HG03558 (cell line): Measurements from ENCODE around the gene PLCH2.

ENCODE experiments used
- ATAC-seq: cut with Tn5 transposase; IDR thresholded peaks from one replicate; pipeline ENCODE4 v1.9.1; 2021; ENCODE audit warnings: moderate number of reproducible peaks; ENCODE audit not compliant: unreplicated experiment; ENCODE audit errors: extremely low read depth

The PLCH2 gene

DNA sequence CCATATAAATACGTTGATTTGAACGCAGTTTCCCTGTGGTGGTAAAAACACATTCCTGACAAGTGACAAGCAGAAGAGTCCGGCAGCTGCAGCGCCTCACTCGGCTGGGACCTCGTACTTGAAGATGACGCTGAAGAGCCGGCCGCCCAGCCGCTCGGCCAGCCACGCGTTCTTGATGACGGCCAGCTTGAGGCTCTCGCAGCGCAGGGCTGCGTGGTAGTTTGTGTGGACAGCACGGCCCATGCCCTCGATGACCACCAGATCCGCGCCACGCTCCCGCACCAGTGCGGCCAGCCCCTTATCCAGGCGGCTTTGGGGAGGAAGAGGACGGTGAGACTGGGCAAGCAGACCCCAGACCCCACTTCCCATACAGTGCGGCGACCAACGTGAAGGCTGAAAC is 32.7 kb downstream of the PLCH2 start:
- ATAC-seq: no peak

DNA sequence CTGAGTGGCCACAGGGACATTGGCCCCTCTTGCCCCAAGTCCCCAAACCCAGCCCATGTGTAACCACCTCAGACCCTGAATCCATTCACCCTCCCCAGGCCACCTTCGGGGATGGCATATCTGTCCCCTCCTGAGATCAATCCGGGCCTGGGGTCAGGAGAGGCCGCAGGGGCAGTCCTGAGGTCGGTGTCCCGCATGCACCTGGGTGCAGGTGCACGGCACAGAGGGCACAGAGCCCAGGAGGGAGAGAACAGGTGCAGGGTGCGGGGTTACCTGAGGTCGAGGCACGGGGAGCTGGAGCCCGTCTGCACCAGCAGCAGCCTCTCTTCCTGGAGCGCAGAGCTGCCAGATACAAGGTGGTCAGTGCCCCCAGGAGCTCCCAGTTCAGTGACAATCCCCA is 33.5 kb downstream of the PLCH2 start:
- no peak for ATAC-seq

DNA sequence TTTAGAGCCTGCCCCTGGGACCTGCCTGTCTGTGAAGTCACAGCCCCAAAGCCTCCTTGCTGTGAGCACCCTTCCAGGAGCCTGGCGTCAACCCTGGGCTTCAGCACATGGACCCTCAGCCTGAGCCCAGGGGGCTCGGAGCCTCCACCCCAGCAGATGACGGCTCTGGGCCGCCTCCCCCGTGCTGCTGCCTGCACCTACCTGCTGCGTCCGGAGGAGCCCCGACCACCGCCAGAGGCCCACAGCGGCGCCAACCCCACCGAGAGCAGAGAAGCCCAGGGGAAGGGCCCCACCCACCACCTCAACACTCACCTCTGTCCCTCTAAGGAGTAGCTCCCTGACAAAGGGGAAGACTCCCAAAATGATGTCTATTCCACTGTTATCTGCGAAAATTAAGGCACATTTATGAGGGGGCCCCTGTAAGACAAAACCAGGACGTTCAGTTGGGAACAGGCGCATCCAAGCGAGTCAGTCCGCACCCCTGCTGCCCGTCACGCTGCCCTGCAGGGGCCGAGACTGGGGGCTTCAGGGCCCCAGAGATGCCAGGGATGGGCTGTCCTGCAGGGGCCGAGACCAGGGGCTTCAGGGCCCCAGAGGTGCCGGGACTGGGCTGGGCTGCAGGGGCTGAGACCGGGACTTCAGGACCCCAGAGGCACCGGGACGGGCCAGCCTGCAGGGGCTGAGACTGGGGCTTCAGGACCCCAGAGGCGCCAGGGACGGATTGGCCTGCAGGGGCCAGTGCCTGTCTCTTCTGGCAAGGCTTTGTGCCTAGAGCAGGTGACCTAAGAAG is 34.5 kb downstream of the PLCH2 start:
- no peak for ATAC-seq

DNA sequence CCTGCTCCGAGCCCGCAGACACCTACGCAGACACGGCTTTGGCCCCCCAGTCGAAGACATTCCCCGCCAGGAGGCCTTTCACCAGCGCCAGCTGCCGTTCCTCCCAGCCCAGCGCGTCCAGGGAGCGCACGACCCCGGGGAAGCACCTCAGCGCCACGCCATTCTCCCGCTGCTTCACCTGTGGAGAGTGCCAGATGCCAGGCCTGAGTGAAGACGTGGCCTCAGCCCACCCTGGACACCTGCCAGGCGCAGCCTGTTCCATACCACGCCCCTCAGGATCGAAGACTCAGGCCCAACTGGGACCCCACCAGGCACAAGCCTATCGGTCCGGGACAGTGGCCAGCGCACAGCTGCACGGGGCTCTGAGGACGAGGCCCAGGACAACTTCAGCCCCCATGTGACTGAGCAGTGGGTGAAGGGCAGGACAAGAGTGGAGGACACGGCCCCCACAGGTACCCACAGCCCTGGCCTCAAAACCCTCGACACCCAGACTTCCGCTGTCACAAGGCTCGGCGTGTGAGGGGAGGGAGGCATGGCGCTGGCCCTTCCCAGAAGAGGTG is 36.9 kb downstream of the PLCH2 start:
- no peak for ATAC-seq

DNA sequence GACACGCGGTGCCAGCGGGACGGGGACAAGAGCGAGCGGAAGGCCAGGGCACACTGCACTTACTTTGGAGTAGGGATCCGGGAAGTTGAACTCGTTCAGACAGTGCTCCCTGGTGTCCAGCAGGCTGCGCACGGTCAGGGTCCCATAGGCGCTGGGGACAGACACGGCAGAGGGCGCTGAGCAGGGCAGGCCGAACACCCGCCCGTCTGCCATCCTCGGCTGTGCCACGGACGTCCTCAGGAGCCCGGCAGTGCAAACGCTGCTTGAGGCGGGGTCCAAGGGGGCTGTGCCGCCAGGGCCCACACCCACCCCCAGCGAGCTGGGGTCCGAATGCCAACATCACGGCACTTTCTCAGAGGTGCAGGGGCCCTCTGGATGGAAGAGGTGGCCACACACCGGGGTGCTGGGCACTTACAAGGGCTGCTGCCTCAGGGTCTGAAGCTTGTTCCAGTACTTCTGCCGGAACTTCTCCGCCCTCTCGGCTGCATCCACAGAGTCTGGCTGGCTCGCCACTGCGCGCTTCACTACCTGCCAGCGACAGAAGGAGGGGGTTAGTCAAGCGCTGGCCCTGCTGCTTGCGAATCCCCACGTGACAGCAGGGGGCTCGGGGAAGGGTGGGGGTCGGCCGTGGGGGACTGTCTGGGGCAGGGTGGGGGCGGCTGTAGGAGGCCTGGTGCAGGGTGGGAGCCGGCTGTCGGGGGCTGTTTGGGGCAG is 38.0 kb downstream of the PLCH2 start:
- ATAC-seq: no peak

DNA sequence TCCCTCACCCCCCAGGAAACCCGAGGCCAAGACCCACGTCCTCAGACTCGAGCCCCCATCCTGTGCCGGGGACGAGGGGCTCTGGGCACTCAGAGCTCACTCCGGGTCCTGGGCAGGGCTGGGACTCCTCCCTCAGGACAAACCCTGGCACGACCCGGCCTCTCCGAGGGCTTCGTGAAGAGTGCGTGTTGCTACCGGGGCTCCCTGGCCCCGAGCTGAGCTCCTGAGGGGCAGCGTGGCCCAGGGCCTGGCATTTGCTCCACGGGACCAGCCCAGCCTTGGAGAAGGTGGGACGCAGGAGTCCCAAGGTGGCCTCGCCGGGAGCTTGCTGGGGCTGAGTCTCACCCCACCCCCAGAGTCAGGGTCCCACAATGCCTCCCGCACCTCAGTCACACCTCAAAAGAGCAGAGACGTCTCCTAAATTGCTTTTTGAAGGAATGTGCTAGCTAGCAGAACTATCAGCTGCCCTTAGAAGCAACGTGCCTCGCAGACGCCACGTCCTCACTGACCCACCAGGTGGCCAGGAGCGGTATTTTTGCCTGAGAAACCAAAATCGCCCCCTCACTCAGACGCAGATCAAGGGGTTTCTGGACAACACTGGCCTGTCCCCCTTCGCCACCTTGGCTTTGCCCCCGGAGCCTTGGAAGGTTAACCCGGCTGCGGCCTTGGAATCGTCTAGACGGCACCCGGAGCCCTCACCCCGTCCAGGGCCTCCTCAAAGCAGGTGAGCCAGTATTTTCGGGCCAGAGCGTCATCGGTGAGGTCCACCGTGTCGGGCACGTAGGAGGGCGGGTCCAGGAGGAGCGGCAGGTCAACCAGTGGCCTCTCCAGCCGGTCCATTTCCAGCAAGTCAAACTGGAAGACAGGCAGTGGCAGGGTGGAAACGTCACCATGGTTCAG is 39.0 kb downstream of the PLCH2 start:
- no peak for ATAC-seq

DNA sequence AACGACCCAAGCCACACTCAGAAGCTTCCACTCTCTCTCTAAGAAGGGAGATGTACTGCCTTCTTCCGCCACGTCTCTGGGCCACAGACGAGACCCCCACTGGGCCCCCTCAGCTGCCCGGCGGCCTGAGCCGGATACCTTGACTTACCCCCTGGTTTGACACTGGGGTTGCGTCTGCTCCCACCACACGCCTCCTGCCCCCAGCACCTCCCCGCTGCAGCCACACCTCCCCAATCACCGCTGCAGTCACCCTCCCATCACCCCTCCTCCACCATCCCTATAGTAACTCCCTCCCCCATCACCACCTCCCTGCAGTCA is 39.6 kb downstream of the PLCH2 start:
- no peak for ATAC-seq

DNA sequence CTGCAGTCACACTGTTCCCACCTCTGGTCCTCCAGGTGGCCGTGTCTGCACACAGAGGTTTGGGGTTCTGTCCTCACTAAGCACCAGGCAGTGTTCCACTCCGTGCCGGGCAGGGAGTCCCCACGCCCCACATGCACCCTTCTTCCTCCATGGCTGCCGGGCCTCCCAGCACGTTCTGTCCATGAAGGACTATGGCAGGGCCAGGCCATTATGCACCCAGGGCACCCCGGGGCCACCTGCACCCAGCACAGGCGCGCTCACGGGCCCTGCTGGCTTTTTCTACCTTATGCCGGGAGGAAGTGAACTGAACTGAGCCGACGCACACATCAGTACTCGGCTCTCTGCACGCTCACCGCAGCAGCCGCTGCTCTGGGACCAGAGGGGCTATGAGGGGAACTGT is 40.0 kb downstream of the PLCH2 start:
- ATAC-seq: no peak

DNA sequence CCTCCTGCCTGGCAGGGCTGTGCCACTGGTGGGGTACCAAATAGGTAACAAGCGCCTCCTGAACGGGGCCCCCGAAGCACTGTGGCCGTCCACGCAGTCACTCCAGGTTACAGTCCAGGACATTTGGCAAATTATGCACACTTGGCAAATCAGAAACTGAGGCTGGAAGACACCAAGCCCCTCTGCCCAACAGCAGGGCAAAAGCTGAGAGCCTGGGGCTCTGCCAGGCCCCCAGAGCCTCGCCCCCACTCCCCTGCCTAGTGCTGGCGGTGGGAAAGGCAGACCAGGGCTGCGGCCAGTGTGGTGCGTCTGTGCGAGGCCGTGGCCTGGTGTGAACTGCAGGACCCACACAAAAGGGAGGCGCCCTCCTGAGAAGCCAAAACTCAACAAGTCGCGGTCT is 40.9 kb downstream of the PLCH2 start:
- ATAC-seq: no peak

DNA sequence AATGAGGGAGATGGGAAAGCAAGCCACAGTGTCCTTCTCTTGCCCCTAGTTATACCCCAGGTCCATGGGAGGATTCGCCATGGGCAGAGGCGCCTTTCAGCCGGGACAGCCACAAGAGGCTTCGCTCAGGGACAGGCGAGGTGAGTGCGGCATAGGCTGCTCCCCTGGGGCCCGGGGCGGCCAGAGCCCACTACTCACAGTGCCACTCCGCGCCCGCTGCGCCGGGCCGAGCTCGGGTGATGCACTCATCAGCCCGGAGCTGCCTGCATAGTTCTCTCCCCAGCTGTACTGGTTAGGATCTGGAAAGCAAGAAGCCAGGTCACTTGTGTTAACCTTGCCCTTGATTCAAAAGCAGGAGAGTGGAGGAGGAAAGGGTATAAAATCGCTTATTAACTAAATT is 41.9 kb downstream of the PLCH2 start:
- no peak for ATAC-seq

DNA sequence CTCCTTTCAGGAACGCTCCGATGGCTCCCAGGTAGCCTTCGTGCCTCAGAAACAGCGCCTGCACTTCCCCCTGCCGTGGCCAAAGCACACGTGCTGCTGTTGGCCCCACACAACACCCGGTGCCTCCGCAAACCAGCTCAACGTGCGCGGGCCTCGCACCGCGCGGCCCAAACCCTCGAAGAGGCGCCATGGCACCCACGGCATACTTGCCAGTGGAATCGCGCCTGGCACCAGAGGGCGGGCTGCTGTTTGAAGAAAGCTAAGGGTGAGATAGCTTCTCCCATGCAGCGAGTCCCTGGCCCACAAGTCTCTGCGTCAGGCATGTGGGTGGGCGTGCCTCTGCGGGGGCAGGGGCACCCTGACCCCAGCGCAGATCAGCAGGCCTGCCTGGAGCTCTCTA is 42.4 kb downstream of the PLCH2 start:
- ATAC-seq: no peak

DNA sequence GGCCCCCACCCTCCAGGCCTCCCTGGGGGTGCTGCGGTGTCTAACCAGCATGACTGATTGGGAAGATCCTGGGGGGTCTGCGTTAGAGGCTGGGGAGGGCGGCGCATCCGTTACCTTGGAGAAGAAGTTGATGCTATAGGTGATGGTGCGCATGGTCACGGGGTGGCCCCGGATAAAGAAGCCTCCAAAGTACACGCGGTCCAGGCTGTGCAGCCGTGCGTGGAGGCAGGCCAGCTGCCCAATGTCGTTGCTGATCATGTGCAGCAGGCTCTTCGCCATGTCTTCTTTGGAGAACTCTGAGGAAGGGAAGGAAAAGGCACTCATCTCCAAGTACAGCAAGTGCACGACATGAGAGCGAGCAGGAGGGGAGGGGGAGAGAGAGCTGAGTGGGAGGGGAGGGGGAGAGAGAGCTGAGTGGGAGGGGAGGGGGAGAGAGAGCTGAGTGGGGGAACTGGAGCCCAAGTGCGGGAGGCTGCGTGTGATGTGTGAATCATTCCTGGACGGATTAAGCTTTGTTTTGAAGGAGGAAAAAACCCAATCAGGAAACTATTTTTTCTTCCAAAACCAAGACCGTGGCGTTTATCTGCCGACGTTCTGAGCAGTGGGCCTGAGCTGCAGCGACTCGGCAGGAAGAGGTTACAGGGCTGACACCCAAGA is 43.1 kb downstream of the PLCH2 start:
- no peak for ATAC-seq

DNA sequence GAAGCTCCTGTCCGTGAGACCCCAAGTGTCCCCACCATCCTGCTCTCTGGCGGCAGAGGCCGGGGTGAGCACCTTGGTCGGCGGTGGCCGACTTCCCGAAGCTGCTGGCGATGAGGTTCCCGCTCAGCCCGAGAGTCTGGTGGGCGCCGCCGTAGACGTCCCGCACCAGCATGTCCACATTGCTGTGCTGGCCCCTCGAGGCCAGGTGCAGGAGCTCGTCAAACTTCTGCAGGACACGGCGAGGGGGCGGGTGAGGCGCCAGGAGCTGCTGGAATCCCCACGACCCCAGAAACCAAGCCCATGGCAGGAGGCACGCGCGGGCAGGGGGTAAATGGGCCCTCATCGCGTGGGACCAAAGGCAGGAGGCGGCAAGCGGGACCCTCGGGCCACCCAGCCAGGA is 43.6 kb downstream of the PLCH2 start:
- ATAC-seq: no peak

DNA sequence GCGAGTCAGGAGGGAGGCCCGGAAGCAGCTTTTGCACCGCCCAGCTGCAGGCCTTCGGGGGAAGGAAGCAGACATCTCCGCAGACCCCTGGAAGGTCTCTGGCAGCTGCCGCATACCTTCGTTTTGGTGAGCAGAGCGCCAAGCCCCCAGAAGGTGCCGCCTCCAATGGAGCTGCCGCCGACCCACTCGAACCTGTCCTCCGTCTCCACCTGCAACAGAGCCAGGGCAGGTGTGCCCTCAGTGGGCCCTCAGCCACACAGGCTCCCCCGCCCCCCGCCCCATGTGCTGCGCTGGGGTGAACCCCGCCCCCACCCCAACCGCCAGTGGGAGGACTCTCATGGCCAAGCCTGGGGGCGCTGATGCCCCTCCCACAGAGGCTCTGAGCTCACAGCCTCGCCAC is 44.1 kb downstream of the PLCH2 start:
- ATAC-seq: no peak

DNA sequence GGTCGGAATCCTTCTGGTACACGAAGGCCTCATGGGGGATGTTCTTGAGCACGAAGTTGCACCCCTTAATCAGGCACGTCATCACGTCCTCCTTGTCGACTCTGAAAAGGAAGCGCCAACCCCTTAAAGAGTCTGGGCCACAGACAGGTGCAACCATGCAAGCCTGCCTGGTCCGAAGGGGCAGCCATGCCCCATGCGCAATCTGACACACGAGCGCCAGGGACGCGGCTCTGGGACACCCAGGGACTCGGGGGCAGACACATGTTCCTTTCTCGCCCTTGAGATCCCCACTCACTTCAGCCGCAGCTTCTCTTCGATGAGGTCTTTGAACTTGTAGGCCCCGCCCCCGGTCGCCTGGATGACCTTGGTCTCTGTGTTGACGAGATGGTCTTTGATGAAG is 44.7 kb downstream of the PLCH2 start:
- ATAC-seq: no peak

DNA sequence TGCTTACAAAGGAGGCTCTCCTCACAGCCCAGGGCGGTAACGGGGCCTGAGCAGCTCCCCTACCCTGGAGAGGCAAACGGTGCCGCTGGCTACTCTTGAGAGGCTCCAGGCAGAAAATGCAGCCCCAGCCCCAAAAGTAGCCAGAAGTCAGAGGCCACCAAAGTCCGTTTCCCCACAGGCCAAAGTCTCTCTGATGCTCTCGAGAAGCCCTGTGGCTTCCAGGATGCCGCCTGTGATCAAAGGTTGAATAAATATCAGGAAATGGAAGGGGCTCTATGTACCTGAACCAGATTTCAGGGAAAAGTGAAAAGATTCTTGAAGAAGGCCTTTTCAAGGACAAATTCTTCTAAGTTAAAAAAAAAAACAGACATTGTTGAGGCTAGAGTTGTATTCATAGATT is 46.1 kb downstream of the PLCH2 start:
- no peak for ATAC-seq

DNA sequence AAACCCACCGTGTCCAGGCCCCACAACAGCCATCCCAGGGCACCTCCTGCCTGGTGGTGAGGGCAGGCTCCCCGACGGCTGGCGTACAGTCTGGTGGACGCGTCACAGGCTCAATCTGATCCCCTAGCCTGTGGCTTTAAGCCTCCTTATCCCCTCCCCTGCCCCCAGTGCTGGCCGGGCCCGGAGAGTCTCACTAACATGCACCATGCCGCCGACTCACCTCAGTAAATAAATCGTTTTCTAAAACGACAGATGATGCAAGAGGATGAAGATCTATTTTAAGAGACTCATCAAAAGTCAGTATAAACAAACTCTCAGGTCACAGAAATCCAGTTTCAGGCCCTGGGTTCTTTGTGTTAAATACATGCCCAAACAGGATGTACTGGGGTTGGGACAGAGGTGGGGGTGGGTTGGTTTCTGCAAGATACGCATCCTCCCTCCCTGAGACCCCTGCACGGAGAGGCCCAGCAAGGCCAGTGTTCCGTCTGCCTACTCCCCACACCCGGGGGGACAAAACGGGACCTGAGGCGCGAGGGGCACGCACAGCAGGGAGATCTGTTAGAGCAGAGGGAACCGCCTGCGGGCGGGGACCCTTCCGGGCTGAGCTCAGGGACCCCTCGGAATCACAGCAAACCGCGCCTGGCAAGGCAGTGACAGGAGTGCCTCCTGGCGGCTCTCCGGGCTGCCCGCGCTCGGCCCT is 47.3 kb downstream of the PLCH2 start:
- ATAC-seq: no peak

DNA sequence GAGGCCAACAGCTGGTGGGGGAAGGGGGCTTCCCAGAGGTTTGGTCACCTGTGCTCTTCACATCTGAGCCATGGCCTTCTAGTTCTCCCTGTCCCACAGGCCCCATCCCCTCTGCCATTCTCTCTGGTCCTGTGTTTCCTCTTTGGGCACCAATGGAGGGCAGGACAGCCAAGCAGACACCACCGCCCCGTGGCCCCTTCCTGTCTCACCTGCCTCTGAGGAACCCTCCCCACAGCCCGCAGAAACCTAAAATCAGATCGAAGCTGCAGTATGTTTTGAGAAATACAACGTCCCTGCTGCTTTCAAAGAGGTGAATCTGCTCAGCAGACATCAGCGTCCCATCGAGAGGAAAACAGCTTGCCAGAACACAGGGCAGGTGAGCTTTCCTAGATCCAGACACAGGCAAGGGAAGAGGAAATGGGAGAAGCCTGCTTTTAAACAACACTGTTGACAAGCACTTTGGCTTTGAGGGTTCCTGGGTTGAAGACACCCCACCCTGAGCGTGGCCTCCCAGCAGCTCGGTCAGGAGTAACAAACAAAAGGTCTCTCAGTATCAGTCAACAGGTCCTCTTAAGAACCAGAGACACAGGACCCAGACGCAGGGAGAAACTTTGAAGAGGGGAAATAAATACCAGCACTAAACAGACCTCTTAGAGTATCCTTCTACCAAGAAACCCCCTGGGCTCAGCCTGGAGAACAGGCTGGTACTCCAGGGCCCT is 48.0 kb downstream of the PLCH2 start:
- ATAC-seq: no peak

DNA sequence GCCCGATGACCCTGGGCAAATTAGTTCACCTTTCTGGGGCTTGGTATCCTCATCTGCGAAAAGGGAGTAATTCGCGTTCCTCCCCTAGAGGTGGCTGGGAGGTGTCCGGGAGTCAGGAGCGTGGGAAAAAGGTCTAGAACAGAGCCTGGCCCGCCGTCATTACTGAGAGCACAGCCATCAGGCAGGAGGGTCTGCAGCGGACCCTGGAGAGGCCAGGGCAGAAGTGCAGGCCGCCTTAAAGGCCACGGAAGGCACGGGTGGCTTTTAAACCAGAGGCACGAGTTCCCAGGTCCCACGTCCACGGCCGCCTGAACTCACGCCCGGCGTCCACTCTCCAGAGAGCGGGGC is 49.5 kb downstream of the PLCH2 start:
- ATAC-seq: no peak
